ENCODE measurements around the gene DCC. TPM values are rescaled to one million over a fixed set of nuclear protein-coding genes. Genes with fewer than 3 reads are reported as not detected.

DCC gene
- total and polyA plus RNA-seq, 2 of the 8 experiments (the other 6 are each of a cell fraction or from before 2014, with no cell fraction given): 0.14 to 1.4 TPM

GRCh38 chr18:52875725-52876124 is 535.7 kb downstream of the DCC start:
- Histone ChIP-seq H2AK5ac (ENCODE audit: low read depth, low read length) (no peak overlapping the region), H3K36me3 (ENCODE audit: control insufficient read depth in 2 of 4, insufficient read depth in 4 of 4, low read length in 3 of 4) (no peaks in the 10 kb centered on the region), H4K8ac (ENCODE audit: extremely low read depth, insufficient read depth, low read length) (no peak overlapping the region), H3K4ac (replicated peaks; ENCODE audit: insufficient read length, low read depth, low read length) (no peak overlapping the region), H3K27ac (ENCODE audit: low read depth, low read length) (no peak overlapping the region), H4K20me1 (replicated peaks in 1 of 2; ENCODE audit: control insufficient read depth in 1 of 2, insufficient read depth in 2 of 2, low read length in 2 of 2) (no peaks in the 10 kb centered on the region), H3K23me2 (ENCODE audit: low read depth, low read length) (no peaks in the 10 kb centered on the region; the same call in 1 of the 2 replicates), H3K4me3 (ENCODE audit: extremely low read depth in 1 of 4, insufficient read depth in 2 of 4, low read depth in 3 of 4, low read length in 4 of 4) (no peak overlapping the region), H2BK5ac (ENCODE audit: low read depth, low read length) (no peak overlapping the region), H2BK12ac (ENCODE audit: low read depth, low read length) (no peak overlapping the region), H3K9ac (replicated peaks in 1 of 4; ENCODE audit: extremely low read depth in 1 of 4, low read depth in 3 of 4, low read length in 3 of 4) (no peak overlapping the region), H3K4me2 (ENCODE audit: insufficient read depth in 1 of 2, low read depth in 2 of 2, low read length in 2 of 2) (no peak overlapping the region), H3K27me3 (replicated peaks in 1 of 4; ENCODE audit: control insufficient read depth in 3 of 4, extremely low read depth in 1 of 4, insufficient read depth in 3 of 4, low read length in 3 of 4) (no peaks in the 10 kb centered on the region), H3K4me1 (replicated peaks in 1 of 4; ENCODE audit: control insufficient read depth in 3 of 4, insufficient read depth in 4 of 4, low read length in 3 of 4) (no peaks in the 10 kb centered on the region), H2BK120ac (replicated peaks; ENCODE audit: low read depth, low read length) (no peak overlapping the region), H3K79me2 (ENCODE audit: control insufficient read depth in 1 of 2, insufficient read depth in 2 of 2, low read length in 2 of 2) (no peaks in the 10 kb centered on the region), H3K14ac (ENCODE audit: insufficient read length) (no peak overlapping the region), H4K91ac (replicated peaks; ENCODE audit: insufficient read length, low read length) (no peak overlapping the region), H3K9me3 (ENCODE audit: insufficient read depth in 2 of 2, low read depth in 1 of 2, low read length in 1 of 2) (no peaks in the 10 kb centered on the region), H4K5ac (ENCODE audit: insufficient read length, low read depth, low read length) (no peak overlapping the region), H3K79me1 (ENCODE audit: low read depth, low read length) (no peaks in the 10 kb centered on the region), H3K56ac (replicated peaks; ENCODE audit: insufficient read length, low read depth, low read length) (no peak overlapping the region), H2BK20ac (ENCODE audit: low read length) (no peak overlapping the region), H2AFZ (ENCODE audit: low read length) (no peak overlapping the region), H3K23ac (ENCODE audit: insufficient read length) (no peak overlapping the region), H2BK15ac (ENCODE audit: low read length) (no peak overlapping the region), H3K18ac (ENCODE audit: extremely low read depth, low read length) (no peak overlapping the region)
- no peak for DNase-seq (ENCODE audit: low read depth in 1 of 2, low spot score in 2 of 2)
- no peak for FAIRE-seq
- TF ChIP-seq CREB1 (IDR thresholded peaks at IDR 0.05) (no peak), JUN (IDR thresholded peaks at IDR 0.05; ENCODE audit: low read depth, low read length) (no peak), SP4 (IDR thresholded peaks at IDR 0.05; ENCODE audit: low read length) (no peak), ATF3 (IDR thresholded peaks at IDR 0.05; ENCODE audit: insufficient read depth, low read depth, low read length) (no peak), CEBPB (IDR thresholded peaks at IDR 0.05; ENCODE audit: low read depth, low read length) (no peak)
- 83% methylated on average over 5 of the region's 5 CpGs; no CpG with 5 or more reads in 1 of the 2 experiments for WGBS, 2 experiments (ENCODE audit: extremely low coverage in 1 of 2, insufficient coverage in 1 of 2, insufficient read length in 1 of 2, insufficient replicate concordance in 2 of 2, low coverage in 1 of 2, low lambda C conversion rate in 2 of 2, missing lambda C conversion rate in 1 of 2)
- POLR2A ChIA-PET (ENCODE audit: partially characterized antibody): no interaction called here
- CTCF ChIA-PET (ENCODE audit: partially characterized antibody): no interaction called here

Data from H1 (cell line).